T-helper 1 cell treated with Interleukin-12 subunit alpha and Interleukin-12 subunit beta and Interleukin-4 antibody, amounts not matched to agents 30 μg/mL and 1 μg/mL, for 36 hours (primary cell): ENCODE measurements around the gene PRMT5.

Source experiments
- H3K27ac Mint-ChIP-seq: one replicate; pipeline ENCODE4 v1.8.0; 2021; ENCODE audit warnings: mild to moderate bottlenecking, mixed read lengths
- H3K27me3 Mint-ChIP-seq: one replicate; pipeline ENCODE4 v1.8.0; 2021; ENCODE audit warnings: low read depth, mixed read lengths
- H3K36me3 Mint-ChIP-seq: one replicate; pipeline ENCODE4 v1.8.0; 2021; ENCODE audit warnings: low read depth, mixed read lengths
- H3K4me1 Mint-ChIP-seq: one replicate; pipeline ENCODE4 v1.8.0; 2021; ENCODE audit warnings: low read depth, mixed read lengths
- H3K4me3 Mint-ChIP-seq: one replicate; pipeline ENCODE4 v1.8.0; 2021; ENCODE audit warnings: mild to moderate bottlenecking, moderate library complexity, mixed read lengths
- H3K9me3 Mint-ChIP-seq: one replicate; pipeline ENCODE4 v1.8.0; 2021; ENCODE audit warnings: mixed read lengths

Gene PRMT5

GRCh38 chr14:22896356-22896755 is 32.8 kb downstream of the PRMT5 start:
- no peak overlapping the region for H3K4me3 Mint-ChIP-seq
- H3K27ac Mint-ChIP-seq = no peak overlapping the region
- peaks cover 8% of the 10 kb centered on the region for H3K4me1 Mint-ChIP-seq
- H3K27me3 Mint-ChIP-seq = no peaks in the 10 kb centered on the region
- H3K36me3 Mint-ChIP-seq = peaks cover 19% of the 10 kb centered on the region
- H3K9me3 Mint-ChIP-seq = no peaks in the 10 kb centered on the region

DNA sequence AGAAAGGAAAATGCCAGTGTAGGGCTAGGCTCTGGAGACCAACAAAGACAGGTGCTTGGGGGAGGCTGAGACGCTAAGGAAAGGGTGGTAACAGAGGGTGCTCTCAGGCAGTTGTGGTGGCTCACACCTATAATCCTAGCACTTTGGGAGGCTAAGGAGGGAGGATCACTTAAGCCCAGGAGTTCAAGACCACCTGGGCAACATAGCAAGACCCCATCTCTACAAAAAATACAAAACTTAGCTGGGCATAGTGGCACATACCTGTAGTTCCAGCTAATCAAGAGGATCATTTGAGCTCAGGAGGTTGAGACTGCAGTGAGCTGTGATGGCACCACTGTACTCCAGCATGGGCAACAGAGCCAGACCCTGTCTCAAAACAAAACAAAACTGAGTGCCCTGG is 33.8 kb downstream of the PRMT5 start:
- H3K27me3 Mint-ChIP-seq = no peaks in the 10 kb centered on the region
- H3K9me3 Mint-ChIP-seq = no peaks in the 10 kb centered on the region
- H3K4me1 Mint-ChIP-seq = peaks cover 2% of the 10 kb centered on the region
- H3K27ac Mint-ChIP-seq = no peak overlapping the region
- no peak overlapping the region for H3K4me3 Mint-ChIP-seq
- peaks cover 15% of the 10 kb centered on the region for H3K36me3 Mint-ChIP-seq

DNA sequence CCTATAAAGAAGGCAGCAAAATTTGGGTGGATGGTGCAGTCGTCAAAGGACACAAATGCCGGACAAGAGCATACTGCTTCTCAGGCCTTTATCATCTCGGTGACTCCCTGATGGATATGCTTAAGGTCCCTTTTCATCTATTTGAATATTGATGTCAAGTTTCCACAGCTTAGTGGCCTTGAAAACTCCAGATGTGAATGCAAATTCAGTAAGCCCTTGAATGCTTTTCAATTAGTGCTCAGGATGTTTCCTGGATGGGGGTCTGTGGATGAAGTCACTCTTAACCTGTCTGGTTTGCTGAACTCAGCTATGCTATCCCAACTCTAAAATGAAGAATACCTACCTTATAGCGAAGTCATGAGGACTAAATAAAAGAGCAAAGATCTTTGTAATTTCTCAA is 35.5 kb downstream of the PRMT5 start:
- H3K27me3 Mint-ChIP-seq = no peaks in the 10 kb centered on the region
- no peaks in the 10 kb centered on the region for H3K9me3 Mint-ChIP-seq
- peaks cover 10% of the 10 kb centered on the region for H3K4me1 Mint-ChIP-seq
- no peak overlapping the region for H3K27ac Mint-ChIP-seq
- no peak overlapping the region for H3K4me3 Mint-ChIP-seq
- peaks cover 18% of the 10 kb centered on the region for H3K36me3 Mint-ChIP-seq

DNA sequence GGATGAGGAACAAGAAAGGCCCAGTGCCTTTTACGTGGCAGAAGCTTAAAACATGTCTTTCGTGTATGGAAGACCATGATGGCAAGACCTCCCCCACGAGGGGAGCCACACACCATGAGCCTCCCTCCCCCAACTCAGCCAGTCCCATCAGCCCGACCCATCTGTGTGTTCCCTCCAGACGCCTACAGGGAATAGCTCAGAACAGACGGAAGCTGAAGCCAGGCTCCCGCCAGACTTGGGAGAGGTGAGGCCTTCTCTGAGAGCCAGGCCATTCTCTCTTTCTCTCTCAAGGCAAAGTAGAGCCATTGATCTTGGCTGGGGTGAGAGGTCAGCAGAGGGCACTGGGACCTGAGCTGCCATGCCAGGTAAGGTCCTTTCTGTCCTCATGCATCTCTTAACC is 36.7 kb downstream of the PRMT5 start:
- Mint-ChIP-seq H3K36me3 (peaks cover 15% of the 10 kb centered on the region), H3K4me1 (peaks cover 18% of the 10 kb centered on the region), H3K4me3 (no peak overlapping the region), H3K27me3 (no peaks in the 10 kb centered on the region), H3K27ac (no peak overlapping the region), H3K9me3 (no peaks in the 10 kb centered on the region)

- Mint-ChIP-seq H3K27ac (no peak overlapping the region), H3K27me3 (peaks cover under 1% of the 10 kb centered on the region), H3K4me3 (no peak overlapping the region), H3K9me3 (no peaks in the 10 kb centered on the region), H3K4me1 (peaks cover 31% of the 10 kb centered on the region), H3K36me3 (peaks cover 12% of the 10 kb centered on the region)
These were observed 38.8 kb downstream of the PRMT5 start for GRCh38 chr14:22890416-22890815.

DNA sequence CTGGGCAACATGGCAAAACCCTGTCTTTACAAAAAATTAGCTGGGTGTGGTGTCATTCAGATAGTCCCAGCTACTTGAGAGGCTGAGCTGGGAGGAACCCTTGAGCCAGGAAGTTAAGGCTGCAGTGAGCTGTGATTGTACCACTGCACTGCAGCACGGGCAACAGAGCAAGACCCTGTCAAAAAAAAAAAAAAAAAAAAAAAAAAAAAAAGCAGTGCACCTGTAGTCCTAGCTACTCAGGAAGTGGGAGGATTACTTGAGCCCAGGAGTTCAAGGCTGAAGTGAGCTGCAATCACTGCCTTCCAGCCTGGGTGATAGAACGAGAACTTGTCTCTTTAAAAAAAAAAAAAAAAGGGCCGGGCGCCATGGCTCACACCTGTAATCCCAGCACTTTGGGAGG is 40.5 kb downstream of the PRMT5 start:
- H3K27ac Mint-ChIP-seq = no peak overlapping the region
- peaks cover 12% of the 10 kb centered on the region for H3K27me3 Mint-ChIP-seq
- no peaks in the 10 kb centered on the region for H3K9me3 Mint-ChIP-seq
- peaks cover 9% of the 10 kb centered on the region for H3K36me3 Mint-ChIP-seq
- H3K4me3 Mint-ChIP-seq = no peak overlapping the region
- peaks cover 37% of the 10 kb centered on the region for H3K4me1 Mint-ChIP-seq

DNA sequence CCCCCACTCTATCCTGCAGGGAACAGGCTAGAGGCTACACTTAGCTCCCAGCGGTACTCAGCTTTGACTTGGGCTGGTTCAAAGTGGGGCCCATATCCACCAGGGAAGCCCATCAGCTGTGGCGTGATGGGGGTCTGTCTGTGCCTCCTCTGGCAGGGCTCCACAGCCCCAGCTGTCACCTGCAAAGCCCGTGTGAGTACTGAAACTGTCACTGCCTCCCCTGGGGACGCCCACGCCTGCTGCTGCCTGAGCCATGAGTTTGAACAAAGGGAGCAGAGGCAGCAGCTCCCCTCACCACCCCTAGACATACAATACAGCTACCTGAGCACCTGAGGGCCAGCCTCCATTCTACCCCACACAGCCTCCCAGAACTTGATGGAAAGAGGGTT is 41.2 kb downstream of the PRMT5 start:
- H3K36me3 Mint-ChIP-seq = peaks cover 6% of the 10 kb centered on the region
- peak overlapping the region; percentile 92 for H3K27ac Mint-ChIP-seq
- H3K4me1 Mint-ChIP-seq = peaks cover 37% of the 10 kb centered on the region
- H3K4me3 Mint-ChIP-seq = peak overlapping the region; percentile 95
- H3K9me3 Mint-ChIP-seq = no peaks in the 10 kb centered on the region
- peaks cover 13% of the 10 kb centered on the region for H3K27me3 Mint-ChIP-seq

DNA sequence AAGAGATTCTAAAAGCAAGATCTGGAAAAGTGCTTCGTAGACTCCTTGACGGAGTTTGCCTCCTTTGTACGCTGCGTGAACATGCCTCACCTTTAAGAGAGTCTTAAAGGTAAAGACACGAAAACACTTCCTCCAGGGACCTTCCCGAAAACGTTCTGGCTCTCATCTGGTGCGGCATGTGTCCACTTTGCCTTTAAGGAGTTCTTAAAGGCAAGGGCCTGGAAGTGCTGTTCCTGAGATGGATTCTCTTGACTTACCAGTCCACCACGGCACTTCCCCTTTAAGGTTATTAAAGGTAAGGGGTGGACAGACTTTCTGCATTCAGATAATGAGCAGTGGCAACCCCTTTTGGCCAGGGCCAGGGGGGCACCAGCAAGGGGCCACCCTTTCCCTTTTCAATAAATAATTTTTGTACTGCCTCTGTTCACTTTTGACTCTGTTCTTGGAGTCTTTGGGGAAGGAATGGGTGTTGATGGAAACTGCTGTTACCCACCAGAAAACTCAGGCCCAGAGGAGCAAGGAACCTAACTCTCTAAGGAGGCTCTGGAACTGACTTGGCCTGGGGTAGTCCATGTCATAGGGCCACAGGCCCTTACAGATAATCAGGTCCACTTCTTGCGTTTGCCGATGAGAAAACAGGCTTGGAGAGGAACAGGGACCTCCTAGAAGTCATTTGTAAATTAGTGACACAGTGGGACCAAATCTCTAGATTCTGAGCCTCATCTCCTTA is 41.8 kb downstream of the PRMT5 start:
- Mint-ChIP-seq H3K9me3 (no peaks in the 10 kb centered on the region), H3K4me1 (peaks cover 37% of the 10 kb centered on the region), H3K27ac (peak overlapping the region; percentile 92), H3K27me3 (peaks cover 13% of the 10 kb centered on the region), H3K36me3 (peaks cover 6% of the 10 kb centered on the region), H3K4me3 (peak overlapping the region; percentile 95)

GRCh38 chr14:22886500-22887259 is 42.5 kb downstream of the PRMT5 start:
- peaks cover 16% of the 10 kb centered on the region for H3K27me3 Mint-ChIP-seq
- H3K9me3 Mint-ChIP-seq = no peaks in the 10 kb centered on the region
- peaks cover 6% of the 10 kb centered on the region for H3K36me3 Mint-ChIP-seq
- peak overlapping the region; percentile 95 for H3K4me3 Mint-ChIP-seq
- peaks cover 41% of the 10 kb centered on the region for H3K4me1 Mint-ChIP-seq
- H3K27ac Mint-ChIP-seq = peak overlapping the region; percentile 92

DNA sequence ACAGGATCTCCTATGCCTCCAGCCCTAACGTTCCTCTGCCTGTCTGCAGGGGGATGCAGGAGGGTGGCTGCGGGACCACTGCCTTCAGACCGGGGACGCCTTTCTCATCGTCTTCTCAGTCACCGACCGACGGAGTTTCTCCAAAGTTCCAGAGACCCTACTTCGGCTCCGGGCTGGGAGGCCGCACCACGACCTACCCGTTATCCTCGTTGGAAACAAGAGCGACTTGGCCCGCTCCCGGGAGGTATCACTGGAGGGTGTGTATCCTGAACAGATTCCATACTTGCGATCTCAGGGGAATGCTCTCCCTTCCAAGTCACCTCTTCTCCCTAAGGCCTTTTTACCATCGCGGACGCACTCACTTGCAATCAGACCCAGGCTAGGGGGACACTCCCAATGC is 43.2 kb downstream of the PRMT5 start:
- peaks cover 6% of the 10 kb centered on the region for H3K36me3 Mint-ChIP-seq
- peak overlapping the region; percentile 49 for H3K4me3 Mint-ChIP-seq
- H3K27me3 Mint-ChIP-seq = peaks cover 16% of the 10 kb centered on the region
- H3K9me3 Mint-ChIP-seq = no peaks in the 10 kb centered on the region
- peak overlapping the region; percentile 23 for H3K27ac Mint-ChIP-seq
- peaks cover 41% of the 10 kb centered on the region for H3K4me1 Mint-ChIP-seq

DNA sequence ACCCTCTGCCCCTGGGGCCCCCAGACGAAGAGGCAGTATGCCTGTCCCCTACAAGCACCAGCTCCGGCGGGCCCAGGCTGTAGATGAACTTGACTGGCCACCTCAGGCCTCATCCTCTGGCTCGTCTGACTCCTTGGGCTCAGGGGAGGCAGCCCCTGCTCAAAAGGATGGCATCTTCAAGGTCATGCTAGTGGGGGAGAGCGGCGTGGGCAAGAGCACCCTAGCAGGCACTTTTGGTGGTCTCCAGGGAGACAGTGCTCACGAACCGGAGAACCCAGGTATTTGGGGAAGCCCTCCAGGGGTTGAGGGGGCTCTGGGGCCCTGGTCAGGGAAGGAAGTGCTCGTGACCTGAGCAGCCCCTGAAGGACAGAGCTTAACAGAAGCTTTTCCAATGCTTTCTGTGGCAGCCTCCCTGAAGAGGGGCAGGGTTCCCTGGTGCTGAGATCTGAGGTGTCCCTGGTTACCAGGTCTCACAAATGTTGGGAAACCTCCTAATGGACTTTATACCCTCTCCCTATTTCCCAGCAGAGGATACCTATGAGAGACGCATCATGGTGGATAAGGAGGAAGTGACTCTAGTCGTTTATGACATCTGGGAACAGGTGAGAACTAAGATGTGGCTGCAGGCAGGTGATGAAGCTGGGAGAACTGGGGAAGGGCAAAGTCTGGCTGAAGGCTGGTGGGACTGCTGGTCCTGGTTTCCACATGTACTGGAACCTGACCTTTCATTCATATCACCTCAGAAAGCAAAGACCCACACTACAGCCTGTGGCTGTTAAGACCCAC is 44.2 kb downstream of the PRMT5 start:
- peaks cover 37% of the 10 kb centered on the region for H3K4me1 Mint-ChIP-seq
- H3K27me3 Mint-ChIP-seq = peaks cover 16% of the 10 kb centered on the region
- peaks cover 3% of the 10 kb centered on the region for H3K36me3 Mint-ChIP-seq
- H3K27ac Mint-ChIP-seq = no peak overlapping the region
- no peak overlapping the region for H3K4me3 Mint-ChIP-seq
- no peaks in the 10 kb centered on the region for H3K9me3 Mint-ChIP-seq

- Mint-ChIP-seq H3K4me3 (no peak overlapping the region), H3K9me3 (no peaks in the 10 kb centered on the region), H3K27me3 (peaks cover 16% of the 10 kb centered on the region), H3K27ac (peak overlapping the region; percentile 18), H3K36me3 (peaks cover 6% of the 10 kb centered on the region), H3K4me1 (peaks cover 34% of the 10 kb centered on the region)
These were observed 45.0 kb downstream of the PRMT5 start for GRCh38 chr14:22884076-22884737.

GRCh38 chr14:22883173-22883976 is 45.8 kb downstream of the PRMT5 start, which contains the start of gene REM2:
Gene REM2, plus strand, starts transcription at chr14:22883222. Its CDS starts 66 bp downstream, at chr14:22883288.
- peaks cover 16% of the 10 kb centered on the region for H3K27me3 Mint-ChIP-seq
- H3K4me3 Mint-ChIP-seq = no peak within 1 kb of the TSS
- peaks cover 13% of the 10 kb centered on the region for H3K36me3 Mint-ChIP-seq
- no peaks in the 10 kb centered on the region for H3K9me3 Mint-ChIP-seq
- peaks cover 34% of the 10 kb centered on the region for H3K4me1 Mint-ChIP-seq
- H3K27ac Mint-ChIP-seq = peak within 1 kb of the TSS; percentile 18
